Measurements from ENCODE around the gene EFCAB12.

- TF ChIP-seq CTCF (IDR thresholded peaks at IDR 0.05) (no peak), POLR2AphosphoS5 (IDR thresholded peaks at IDR 0.05; ENCODE audit: insufficient read depth in 1 of 2, low read depth in 1 of 2) (no peak)
Measured at GRCh38 chr3:129421988-129422745, 6.3 kb downstream of the EFCAB12 start.
